LNCaP clone FGC (cell line): ENCODE measurements around the gene ZFP90.

ENCODE experiments used
- DNase-seq: peaks from one replicate; pipeline ENCODE4 v3.0.0-alpha.2; 2011; ENCODE audit warnings: low read depth
- H3K4me3 ChIP-seq: 2 replicates; pipeline ENCODE4 v1.5.1; 2011; ENCODE audit warnings: mild to moderate bottlenecking, low read depth, low read length, control low read depth
- TF ChIP-seq, protein P1 (sequence below): IDR thresholded peaks from 2 replicates; pipeline ENCODE4 v1.5.1; 2012; ENCODE audit warnings: mild to moderate bottlenecking; ENCODE audit not compliant: control insufficient read depth, insufficient read depth; ENCODE audit errors: extremely low read depth

ZFP90 gene

DNA sequence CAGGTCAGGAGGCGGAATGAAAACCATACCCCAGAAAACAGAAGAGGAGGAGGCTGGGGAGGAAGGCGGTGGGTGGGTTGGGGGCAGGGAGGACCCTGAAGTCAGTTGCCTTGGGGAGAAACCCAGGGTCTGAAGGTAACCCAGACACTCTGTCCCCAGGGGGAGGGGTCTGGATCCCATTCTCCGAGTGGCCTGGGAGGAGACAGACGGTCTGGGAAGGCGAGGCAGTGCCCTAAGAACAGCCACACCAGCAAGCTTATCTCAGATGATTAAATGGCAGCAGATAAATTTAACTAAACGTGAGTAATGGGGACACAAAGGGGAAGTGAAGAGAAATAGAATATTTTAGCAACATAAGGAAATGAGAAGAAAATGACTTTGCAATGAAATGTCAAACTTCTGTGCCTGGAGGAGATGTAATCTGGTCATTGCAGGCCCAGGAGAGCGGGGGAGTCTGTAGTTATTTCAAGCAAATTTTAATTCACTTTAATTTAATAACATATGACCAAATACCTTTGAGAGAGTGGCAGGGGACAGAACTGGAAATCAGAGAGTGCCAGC lies 21.4 kb upstream of the ZFP90 start:
- no peak overlapping the region for H3K4me3 ChIP-seq
- DNase-seq = no peak
- TF ChIP-seq, protein P1, sequence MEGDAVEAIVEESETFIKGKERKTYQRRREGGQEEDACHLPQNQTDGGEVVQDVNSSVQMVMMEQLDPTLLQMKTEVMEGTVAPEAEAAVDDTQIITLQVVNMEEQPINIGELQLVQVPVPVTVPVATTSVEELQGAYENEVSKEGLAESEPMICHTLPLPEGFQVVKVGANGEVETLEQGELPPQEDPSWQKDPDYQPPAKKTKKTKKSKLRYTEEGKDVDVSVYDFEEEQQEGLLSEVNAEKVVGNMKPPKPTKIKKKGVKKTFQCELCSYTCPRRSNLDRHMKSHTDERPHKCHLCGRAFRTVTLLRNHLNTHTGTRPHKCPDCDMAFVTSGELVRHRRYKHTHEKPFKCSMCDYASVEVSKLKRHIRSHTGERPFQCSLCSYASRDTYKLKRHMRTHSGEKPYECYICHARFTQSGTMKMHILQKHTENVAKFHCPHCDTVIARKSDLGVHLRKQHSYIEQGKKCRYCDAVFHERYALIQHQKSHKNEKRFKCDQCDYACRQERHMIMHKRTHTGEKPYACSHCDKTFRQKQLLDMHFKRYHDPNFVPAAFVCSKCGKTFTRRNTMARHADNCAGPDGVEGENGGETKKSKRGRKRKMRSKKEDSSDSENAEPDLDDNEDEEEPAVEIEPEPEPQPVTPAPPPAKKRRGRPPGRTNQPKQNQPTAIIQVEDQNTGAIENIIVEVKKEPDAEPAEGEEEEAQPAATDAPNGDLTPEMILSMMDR = no peak

- TF ChIP-seq, protein P1 = no peak
- no peak overlapping the region for H3K4me3 ChIP-seq
- DNase-seq = no peak
Observed at GRCh38 chr16:68519225-68519745, 19.8 kb upstream of the ZFP90 start.

GRCh38 chr16:68520649-68521086 lies 18.4 kb upstream of the ZFP90 start:
- DNase-seq = peak; percentile 69
- H3K4me3 ChIP-seq = peak overlapping the region; percentile 28
- TF ChIP-seq, protein P1 = peak; percentile 99

DNA sequence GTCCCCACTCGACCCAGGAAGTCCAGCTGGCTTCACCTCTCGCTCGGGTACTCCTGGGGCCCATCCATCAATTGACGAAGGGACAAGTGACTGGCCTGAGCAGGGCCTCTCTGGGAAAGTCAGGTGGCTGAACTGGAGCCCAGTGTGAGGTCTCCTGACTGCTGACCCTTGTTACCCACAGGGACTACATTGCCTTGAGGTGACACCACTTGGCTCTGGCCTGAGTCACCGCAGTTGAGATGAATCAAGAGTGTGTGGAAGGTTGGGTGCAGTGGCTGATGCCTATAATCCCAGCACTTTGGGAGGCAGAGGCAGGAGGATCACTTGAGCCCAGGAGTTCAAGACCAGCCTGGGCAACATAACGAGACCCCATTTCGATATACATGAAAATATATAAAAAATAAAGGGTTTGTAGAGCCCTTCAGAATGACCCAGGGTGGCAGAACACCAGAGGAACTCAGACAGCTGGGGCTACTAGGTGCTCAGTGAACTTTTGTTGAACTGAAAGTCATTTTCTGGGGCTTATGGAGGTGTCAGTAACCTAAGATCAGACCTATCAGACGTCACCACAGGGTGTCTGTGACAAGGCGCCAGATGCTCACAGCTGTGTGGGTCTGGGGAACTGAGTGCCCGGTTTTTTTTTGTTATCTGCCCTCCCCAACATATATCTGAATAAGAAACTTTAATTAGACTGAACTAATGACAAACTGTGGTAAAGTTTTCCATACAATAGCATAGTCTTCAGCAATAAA lies 14.8 kb upstream of the ZFP90 start:
- DNase-seq = no peak
- no peak overlapping the region for H3K4me3 ChIP-seq
- TF ChIP-seq, protein P1 = no peak

- no peak overlapping the region for H3K4me3 ChIP-seq
- no peak for DNase-seq
- TF ChIP-seq, protein P1 = no peak
Observed at GRCh38 chr16:68526143-68526781, 12.8 kb upstream of the ZFP90 start.

DNA sequence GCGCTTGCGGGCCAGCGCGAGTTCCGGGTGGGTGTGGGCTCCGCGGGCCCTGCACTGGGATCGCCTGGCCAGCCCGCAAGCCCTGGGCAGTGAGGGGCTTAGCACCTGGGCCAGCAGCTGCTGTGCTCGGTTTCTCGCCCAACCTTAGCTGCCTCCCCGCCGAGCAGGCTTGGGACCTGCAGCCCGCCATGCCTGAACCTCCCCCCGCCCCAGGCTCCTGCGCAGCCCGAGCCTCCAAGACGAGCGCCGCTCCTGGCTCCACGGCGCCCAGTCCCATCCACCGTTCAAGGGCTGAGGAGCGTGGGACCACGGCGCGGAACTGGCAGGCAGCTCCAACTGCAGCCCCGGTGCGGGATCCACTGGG lies 12.3 kb upstream of the ZFP90 start:
- DNase-seq = no peak
- TF ChIP-seq, protein P1 = no peak
- no peak overlapping the region for H3K4me3 ChIP-seq
